HCT116 (cell line): ENCODE measurements around the gene NUMB. TPM values are rescaled to one million over a fixed set of nuclear protein-coding genes. Genes with fewer than 3 reads are reported as not detected.

Experiments used
- ATAC-seq: fragments of 200-7000 bp; cut with Tn5 transposase; 2 replicates; pipeline ENCODE4 v1.9.1; 2020; ENCODE audit warnings: mild to moderate bottlenecking, moderate library complexity
- BruUV-seq: library from RNA; stranded (reverse); fragments of 400-500 nt; replicated peaks from 2 replicates; lab custom pipeline; 2021; lab: Mats Ljungman, UMichigan
- CTCF ChIA-PET: fragments of 300-600 bp; sonication (Branson Sonifier 250); formaldehyde crosslinking; loops from one replicate; lab custom pipeline; 2021; ENCODE audit warnings: antibody characterized with exemption; lab: Charles Lee
- POLR2A ChIA-PET: fragments of 300-600, 350-600 bp; sonication (Branson Sonifier 250); formaldehyde crosslinking; loops from one replicate; lab custom pipeline; 2021; ENCODE audit warnings: antibody characterized with exemption; lab: Charles Lee
- RAD21 ChIA-PET, 2 experiments: fragments of 300-600 bp; sonication (Branson Sonifier 250); formaldehyde crosslinking; loops; one replicate each; lab custom pipeline; 2023; ENCODE audit warnings: low total read pairs in 2 of 2; ENCODE audit not compliant: uncharacterized antibody in 2 of 2, unreplicated experiment in 2 of 2, low non-redundant PET in 1 of 2; lab: Charles Lee
- DNase-seq: peaks from one replicate; pipeline ENCODE4 v3.0.0-alpha.2; 2010; ENCODE audit warnings: low read depth, low spot score
- H2AFZ ChIP-seq: fragments of 200-600 bp; shearing (Covaris generic), sonication (generic); 2 replicates; pipeline ENCODE4 v1.6.1; 2017; ENCODE audit warnings: low read depth, mixed run types, mixed read lengths, antibody characterized with exemption, low read length; ENCODE audit not compliant: poor library complexity, severe bottlenecking
- H3K27ac ChIP-seq: 2 replicates; pipeline ENCODE4 v1.5.1; 2012; ENCODE audit warnings: low read depth, low read length
- H3K27me3 ChIP-seq: fragments of 200-600 bp; sonication (generic); 2 replicates; pipeline ENCODE4 v1.6.1; 2016; ENCODE audit warnings: mixed run types, low read length, mixed read lengths; ENCODE audit not compliant: insufficient read depth
- H3K36me3 ChIP-seq, 2 experiments: fragments of 200-500 bp in 1 of 2; fragments of 200-600 bp in 1 of 2; sonication (Bioruptor generic) in 1 of 2; sonication (generic) in 1 of 2; 2 replicates each; pipeline versions ENCODE4 v1.5.1 to v1.6.1; 2014 to 2016; ENCODE audit warnings: low read length in 2 of 2, inconsistent platforms in 1 of 2, mixed read lengths in 1 of 2, mixed run types in 1 of 2; ENCODE audit not compliant: insufficient read depth in 2 of 2, control insufficient read depth in 1 of 2
- H3K4me1 ChIP-seq, 2 experiments: fragments of 200-600 bp in 1 of 2; sonication (generic) in 1 of 2; 2 replicates each; pipeline versions ENCODE4 v1.5.1 to v1.6.1; 2012 to 2017; ENCODE audit warnings: low read length in 2 of 2, inconsistent platforms in 1 of 2, mild to moderate bottlenecking in 1 of 2, mixed read lengths in 1 of 2, mixed run types in 1 of 2, moderate library complexity in 1 of 2; ENCODE audit not compliant: insufficient read depth in 2 of 2, control insufficient read depth in 1 of 2
- H3K4me2 ChIP-seq: fragments of 200-600 bp; sonication (generic); 2 replicates; pipeline ENCODE4 v1.6.1; 2017; ENCODE audit warnings: mixed run types, low read length, mixed read lengths
- H3K4me3 ChIP-seq, 2 experiments: fragments of 200-600 bp in 1 of 2; sonication (generic) in 1 of 2; replicated peaks in 1 of 2; 2 replicates each; pipeline ENCODE4 v1.5.1; 2011 to 2016; ENCODE audit warnings: low read length in 2 of 2, control low read depth in 1 of 2, low read depth in 1 of 2, mild to moderate bottlenecking in 1 of 2, mixed read lengths in 1 of 2, mixed run types in 1 of 2
- H3K79me2 ChIP-seq: fragments of 200-600 bp; sonication (generic); 2 replicates; pipeline ENCODE4 v1.6.1; 2017; ENCODE audit warnings: mild to moderate bottlenecking, mixed run types, low read length, moderate library complexity, mixed read lengths; ENCODE audit not compliant: insufficient read depth
- H3K9ac ChIP-seq: fragments of 200-600 bp; sonication (generic); 2 replicates; pipeline ENCODE4 v1.6.1; 2016; ENCODE audit warnings: low read length, mixed read lengths
- H3K9me2 ChIP-seq: fragments of 200-600 bp; sonication (generic), shearing (Covaris generic); 2 replicates; pipeline ENCODE4 v1.6.1; 2017; ENCODE audit warnings: mixed run types, mild to moderate bottlenecking, moderate library complexity; ENCODE audit not compliant: insufficient read depth
- H3K9me3 ChIP-seq, 2 experiments: fragments of 200-500 bp in 1 of 2; fragments of 200-600 bp in 1 of 2; sonication (Bioruptor generic) in 1 of 2; sonication (generic) in 1 of 2; 2 replicates each; pipeline ENCODE4 v1.6.1; 2014 to 2017; ENCODE audit warnings: low read length in 2 of 2, mixed read lengths in 2 of 2, inconsistent platforms in 1 of 2, low read depth in 1 of 2, mild to moderate bottlenecking in 1 of 2, mixed run types in 1 of 2, moderate library complexity in 1 of 2; ENCODE audit not compliant: control insufficient read depth in 1 of 2, insufficient read depth in 1 of 2
- H4K20me1 ChIP-seq: fragments of 200-600 bp; sonication (generic), shearing (Covaris generic); 2 replicates; pipeline ENCODE4 v1.6.1; 2017; ENCODE audit warnings: mixed run types, mild to moderate bottlenecking, moderate library complexity; ENCODE audit not compliant: insufficient read depth
- CBX3 ChIP-seq: IDR thresholded peaks from 2 replicates; pipeline ENCODE4 v1.6.1; 2012; ENCODE audit warnings: low read depth
- EZH2phosphoT487 ChIP-seq: fragments of 200-600 bp; IDR thresholded peaks from 2 replicates; pipeline ENCODE4 v1.6.1; 2018; ENCODE audit warnings: antibody characterized with exemption, borderline replicate concordance
- JUND ChIP-seq: IDR thresholded peaks from 2 replicates; pipeline ENCODE4 v1.6.1; 2012
- RAD21 ChIP-seq: IDR thresholded peaks from 2 replicates; pipeline ENCODE4 v1.6.1; 2012; ENCODE audit warnings: low read depth, mild to moderate bottlenecking
- SIN3A ChIP-seq: IDR thresholded peaks from 2 replicates; pipeline ENCODE4 v1.6.1; 2012; ENCODE audit warnings: low read depth
- SP1 ChIP-seq: IDR thresholded peaks from 2 replicates; pipeline ENCODE4 v1.6.1; 2012; ENCODE audit warnings: low read depth
- SRF ChIP-seq: IDR thresholded peaks from 2 replicates; pipeline ENCODE4 v1.6.1; 2012; ENCODE audit warnings: low read depth
- TCF7L2 ChIP-seq: IDR thresholded peaks from 2 replicates; pipeline ENCODE4 v1.7.0; 2011; ENCODE audit warnings: borderline replicate concordance, inconsistent platforms; ENCODE audit not compliant: insufficient read depth, insufficient read length; ENCODE audit errors: extremely low read depth
- ZFX ChIP-seq: fragments of 450-650 bp; IDR thresholded peaks from 2 replicates; pipeline ENCODE4 v1.6.1; 2017
- ZNF274 ChIP-seq: fragments of 200-500 bp; sonication (Bioruptor generic); IDR thresholded peaks from 2 replicates; pipeline ENCODE4 v1.6.1; 2014; ENCODE audit warnings: mild to moderate bottlenecking, low read depth, low read length, inconsistent platforms
- intact Hi-C: fragments of 100-400 bp; cut with micrococcal nuclease; formaldehyde crosslinking; loops from 2 replicates; pipeline ENCODE4 v1.10.0; 2022
- total RNA-seq: library from RNA; stranded (reverse); gene quantifications from one replicate; pipeline ENCODE4 v1.2.1, GENCODE V29; 2021; ENCODE audit not compliant: unreplicated experiment
- TF ChIP-seq, protein P1 (sequence below): IDR thresholded peaks from 2 replicates; pipeline ENCODE4 v1.6.1; 2012; ENCODE audit warnings: low read depth
- TF ChIP-seq, protein P2 (sequence below): IDR thresholded peaks from 2 replicates; pipeline ENCODE4 v1.6.1; 2012

Gene NUMB
- total RNA-seq, 1 experiment from 2014 or later = 43.0 TPM

DNA sequence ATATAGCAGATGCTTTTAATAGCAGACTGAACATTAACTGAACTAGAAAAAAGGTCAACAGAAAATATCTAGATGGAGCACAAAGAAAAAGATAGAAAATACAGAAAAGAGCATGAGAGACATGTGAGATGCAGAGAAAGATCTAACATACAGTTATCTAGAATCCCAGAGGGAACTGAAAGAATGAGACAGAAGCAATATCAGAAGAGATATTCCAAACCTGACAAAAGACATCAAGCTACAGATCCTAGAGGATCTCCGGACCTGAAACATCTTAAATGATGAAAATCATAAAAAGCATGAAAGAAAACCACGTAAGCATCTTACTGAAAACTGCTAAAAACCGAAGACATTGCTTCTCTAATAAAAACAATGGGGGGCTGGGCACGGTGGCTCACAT is 75.0 kb downstream of the NUMB start:
- ChIA-PET CTCF (no interaction called here), RAD21 (no interaction called here), POLR2A (no interaction called here)
- no peak for ATAC-seq
- no peaks in the 10 kb centered on the region; the same call in 1 of the 2 replicates for H3K79me2 ChIP-seq
- H3K4me3 ChIP-seq = no peak overlapping the region
- no peaks in the 10 kb centered on the region for H3K9me3 ChIP-seq
- no peak overlapping the region for H3K4me2 ChIP-seq
- H3K9me2 ChIP-seq = no peaks in the 10 kb centered on the region
- no peaks in the 10 kb centered on the region for H3K36me3 ChIP-seq
- TF ChIP-seq, protein P1, sequence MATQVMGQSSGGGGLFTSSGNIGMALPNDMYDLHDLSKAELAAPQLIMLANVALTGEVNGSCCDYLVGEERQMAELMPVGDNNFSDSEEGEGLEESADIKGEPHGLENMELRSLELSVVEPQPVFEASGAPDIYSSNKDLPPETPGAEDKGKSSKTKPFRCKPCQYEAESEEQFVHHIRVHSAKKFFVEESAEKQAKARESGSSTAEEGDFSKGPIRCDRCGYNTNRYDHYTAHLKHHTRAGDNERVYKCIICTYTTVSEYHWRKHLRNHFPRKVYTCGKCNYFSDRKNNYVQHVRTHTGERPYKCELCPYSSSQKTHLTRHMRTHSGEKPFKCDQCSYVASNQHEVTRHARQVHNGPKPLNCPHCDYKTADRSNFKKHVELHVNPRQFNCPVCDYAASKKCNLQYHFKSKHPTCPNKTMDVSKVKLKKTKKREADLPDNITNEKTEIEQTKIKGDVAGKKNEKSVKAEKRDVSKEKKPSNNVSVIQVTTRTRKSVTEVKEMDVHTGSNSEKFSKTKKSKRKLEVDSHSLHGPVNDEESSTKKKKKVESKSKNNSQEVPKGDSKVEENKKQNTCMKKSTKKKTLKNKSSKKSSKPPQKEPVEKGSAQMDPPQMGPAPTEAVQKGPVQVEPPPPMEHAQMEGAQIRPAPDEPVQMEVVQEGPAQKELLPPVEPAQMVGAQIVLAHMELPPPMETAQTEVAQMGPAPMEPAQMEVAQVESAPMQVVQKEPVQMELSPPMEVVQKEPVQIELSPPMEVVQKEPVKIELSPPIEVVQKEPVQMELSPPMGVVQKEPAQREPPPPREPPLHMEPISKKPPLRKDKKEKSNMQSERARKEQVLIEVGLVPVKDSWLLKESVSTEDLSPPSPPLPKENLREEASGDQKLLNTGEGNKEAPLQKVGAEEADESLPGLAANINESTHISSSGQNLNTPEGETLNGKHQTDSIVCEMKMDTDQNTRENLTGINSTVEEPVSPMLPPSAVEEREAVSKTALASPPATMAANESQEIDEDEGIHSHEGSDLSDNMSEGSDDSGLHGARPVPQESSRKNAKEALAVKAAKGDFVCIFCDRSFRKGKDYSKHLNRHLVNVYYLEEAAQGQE = no peak
- TF ChIP-seq TCF7L2 (no peak), SIN3A (no peak), CBX3 (no peak), JUND (no peak), ZNF274 (no peak), ZFX (no peak), EZH2phosphoT487 (no peak), RAD21 (no peak), SRF (no peak), SP1 (no peak)
- TF ChIP-seq, protein P2, sequence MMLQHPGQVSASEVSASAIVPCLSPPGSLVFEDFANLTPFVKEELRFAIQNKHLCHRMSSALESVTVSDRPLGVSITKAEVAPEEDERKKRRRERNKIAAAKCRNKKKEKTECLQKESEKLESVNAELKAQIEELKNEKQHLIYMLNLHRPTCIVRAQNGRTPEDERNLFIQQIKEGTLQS = no peak
- no peak overlapping the region for H3K9ac ChIP-seq
- no peak overlapping the region for H3K27ac ChIP-seq
- H3K27me3 ChIP-seq = no peaks in the 10 kb centered on the region
- no peak for DNase-seq
- intact Hi-C loops = no loop called here
- H2AFZ ChIP-seq = no peak overlapping the region
- no peaks in the 10 kb centered on the region for H4K20me1 ChIP-seq
- BruUV-seq = no TSS peak
- no peaks in the 10 kb centered on the region for H3K4me1 ChIP-seq
